Peyer's patch (tissue), 4 donors: ENCODE data around the gene SV2B.

Source experiments
- CTCF ChIP-seq, 6 experiments: fragments of 450-650 bp in 4 of 6; fragments of 200-600 bp in 2 of 6; sonication (generic) in 1 of 6; IDR thresholded peaks; one replicate each; pipeline ENCODE4 v1.5.1; 2017 to 2019; ENCODE audit warnings: antibody characterized with exemption in 6 of 6, mild to moderate bottlenecking in 3 of 6, moderate library complexity in 1 of 6
- POLR2A ChIP-seq, 2 donors: fragments of 450-650 bp; IDR thresholded peaks; one replicate each; pipeline ENCODE4 v1.5.1; 2017; ENCODE audit warnings: antibody characterized with exemption in 2 of 2, mild to moderate bottlenecking in 2 of 2, moderate library complexity in 2 of 2

DNA sequence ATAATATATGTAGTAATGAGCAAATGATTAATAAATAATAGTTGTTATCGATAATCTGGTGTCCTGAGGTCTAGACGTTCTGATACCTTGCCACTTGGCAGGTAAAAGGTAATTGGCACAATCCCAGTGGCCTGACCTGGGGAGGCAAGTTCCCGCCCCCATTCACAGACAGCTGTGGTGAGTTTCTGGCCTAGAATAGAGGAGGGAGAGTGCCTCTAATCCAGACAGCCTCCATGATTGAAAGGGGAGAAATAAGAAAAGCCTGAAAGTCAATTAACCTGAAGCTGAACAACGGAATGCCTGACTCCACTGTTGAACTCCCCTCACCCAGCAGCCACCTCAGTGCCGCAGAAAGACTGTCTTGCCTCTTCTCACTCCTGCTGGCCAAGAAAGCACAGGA is 38.1 kb upstream of the SV2B start:
- no peak for TF ChIP-seq POLR2A (IDR thresholded peaks at IDR 0.05)
- no peak for TF ChIP-seq CTCF (IDR thresholded peaks at IDR 0.05)
